Measurements from ENCODE around the gene PRDM15.

GRCh38 chr21:41864311-41865001 lies 14.7 kb downstream of the PRDM15 start:
- TF ChIP-seq CTCF (IDR thresholded peaks at IDR 0.05; ENCODE audit: extremely low read depth in 1 of 2, insufficient read depth in 1 of 2, low read depth in 1 of 2, low read length in 2 of 2): no peak
- no peak for TF ChIP-seq MAX (IDR thresholded peaks at IDR 0.05; ENCODE audit: insufficient read depth, insufficient read length)
- TF ChIP-seq EZH2 (IDR thresholded peaks at IDR 0.05; ENCODE audit: borderline replicate concordance, low read depth, low read length, severe bottlenecking): no peak
- no peak for TF ChIP-seq FOS (IDR thresholded peaks at IDR 0.05; ENCODE audit: borderline replicate concordance, insufficient read depth, low read length)
- TF ChIP-seq POLR2A (IDR thresholded peaks at IDR 0.05; ENCODE audit: low read depth, low read length): no peak
- TF ChIP-seq POLR2AphosphoS5 (IDR thresholded peaks at IDR 0.05; ENCODE audit: insufficient read depth, low read depth, low read length): no peak
- no peak for TF ChIP-seq JUN (IDR thresholded peaks at IDR 0.05; ENCODE audit: borderline replicate concordance, insufficient read depth, insufficient read length, low read depth)
